ENCODE measurements around the gene DAAM1.

The DAAM1 gene

DNA sequence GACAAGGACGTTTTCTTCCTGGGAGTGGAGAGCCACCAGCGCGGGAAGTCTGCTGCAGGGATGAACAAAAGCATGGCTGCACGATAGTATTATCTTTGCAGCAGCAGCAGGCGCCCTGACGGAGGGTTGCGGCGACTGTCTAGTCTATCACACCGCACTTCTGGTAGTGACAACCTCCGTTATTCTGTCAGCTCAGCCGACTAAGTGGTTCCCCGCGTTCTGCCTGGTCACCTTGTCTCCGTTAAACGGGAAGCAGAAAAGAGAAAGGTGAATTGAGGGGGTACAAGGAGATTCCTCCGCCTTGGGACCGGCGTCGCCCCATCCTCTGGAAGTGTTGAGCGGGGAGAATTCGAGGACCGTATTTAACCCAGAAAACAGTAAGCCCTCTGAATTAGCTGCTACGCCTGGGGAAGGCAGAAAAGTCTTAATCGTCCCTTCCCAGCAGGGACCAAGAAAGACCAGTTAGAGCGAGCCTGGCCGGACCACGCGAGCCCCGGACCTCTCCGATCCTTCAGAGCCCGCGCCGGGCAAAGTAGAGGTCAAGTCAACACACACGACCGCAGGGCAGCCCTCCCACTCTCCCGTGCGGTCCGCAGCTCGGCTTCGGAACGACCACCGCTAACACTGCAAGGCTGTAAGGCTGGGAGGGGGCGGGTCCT is 536 bp upstream of the DAAM1 start:
- DNase-seq (ENCODE audit: low spot score), result peak; percentile 23

DNA sequence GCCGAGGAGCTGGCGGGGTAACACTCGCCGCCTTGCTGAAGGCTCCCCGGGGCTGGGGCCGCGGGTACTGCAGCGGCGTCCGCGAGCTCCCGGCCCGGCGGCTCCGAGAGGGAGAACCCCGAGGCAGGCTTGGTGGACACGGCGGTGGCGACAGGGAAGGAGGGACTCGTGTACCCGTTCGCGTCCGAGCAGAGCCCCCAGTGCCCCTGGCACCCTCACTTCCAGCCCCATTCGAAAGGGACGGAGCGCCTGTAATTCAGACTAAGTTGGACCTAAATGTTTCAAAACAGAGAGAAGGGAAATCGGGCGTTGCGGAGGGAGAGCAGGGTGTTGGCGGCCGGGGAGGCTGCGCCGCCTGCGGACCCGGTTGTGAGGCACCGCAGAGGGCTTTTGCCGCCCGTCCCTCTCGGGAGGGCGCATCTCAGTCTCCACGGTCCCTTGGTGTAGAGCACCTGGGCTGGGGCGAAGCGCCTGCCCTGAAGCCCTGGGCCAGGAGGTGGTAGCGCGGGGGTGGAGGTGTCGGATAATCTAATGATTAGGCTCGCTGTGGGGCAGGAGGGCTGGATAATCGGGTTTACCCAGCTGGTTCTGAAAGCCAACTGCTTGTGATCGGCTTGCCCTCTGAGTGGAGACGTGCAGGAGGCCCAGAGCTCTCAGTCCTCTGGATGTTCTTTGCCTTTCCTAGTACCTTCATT is 771 bp downstream of the DAAM1 start:
- peak; percentile 7 for DNase-seq (ENCODE audit: low spot score)

DNA sequence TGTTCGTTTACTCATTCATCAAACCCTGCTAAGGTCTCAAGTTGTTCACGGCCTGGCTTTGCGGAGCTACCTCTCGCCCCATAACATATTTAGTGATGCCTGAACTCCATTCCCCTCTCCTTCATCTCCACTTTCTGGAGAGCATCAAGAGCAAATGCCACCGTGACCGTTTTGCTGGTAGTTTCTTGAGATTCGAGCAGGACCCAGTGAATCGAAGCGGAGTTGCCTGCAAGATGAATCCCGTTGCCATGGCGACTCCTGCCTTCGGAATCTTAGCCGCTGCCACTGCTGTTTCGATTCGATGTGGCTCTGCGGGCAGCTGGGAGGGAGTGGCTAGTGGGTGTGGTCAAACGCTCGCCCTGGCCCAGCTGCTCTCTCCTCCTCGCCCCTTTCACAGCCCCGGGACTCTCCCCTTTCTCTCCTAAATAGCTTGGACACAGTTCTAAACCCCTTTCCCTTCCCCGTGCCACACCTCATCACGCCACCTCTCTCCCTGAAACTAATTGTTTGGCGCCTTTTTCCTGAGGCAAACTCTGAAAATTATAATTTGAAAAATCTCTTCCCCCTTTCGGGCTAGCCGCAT is 1.4 kb downstream of the DAAM1 start:
- peak; percentile 83 for DNase-seq (ENCODE audit: low spot score)

DNA sequence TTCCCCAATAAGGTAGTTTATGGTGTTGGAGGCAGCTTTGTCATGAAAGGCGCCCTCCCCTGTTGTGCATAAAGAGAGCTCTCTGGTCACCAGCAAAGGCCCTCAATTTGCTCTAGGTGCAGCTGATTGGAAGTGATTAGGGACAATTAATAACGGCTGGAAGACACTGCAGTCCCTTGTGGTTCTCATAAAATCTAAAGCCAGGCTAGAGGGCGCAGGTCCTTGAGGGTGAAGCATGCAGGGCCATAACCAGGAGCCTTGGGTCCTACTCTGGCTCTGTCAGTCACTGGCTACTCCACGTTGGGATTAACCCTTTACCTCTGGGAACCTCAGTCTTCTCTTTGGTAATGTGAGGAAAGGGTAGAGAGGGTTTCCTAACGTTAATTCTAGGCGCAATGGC is 1.9 kb downstream of the DAAM1 start:
- DNase-seq (ENCODE audit: low spot score), result no peak

DNA sequence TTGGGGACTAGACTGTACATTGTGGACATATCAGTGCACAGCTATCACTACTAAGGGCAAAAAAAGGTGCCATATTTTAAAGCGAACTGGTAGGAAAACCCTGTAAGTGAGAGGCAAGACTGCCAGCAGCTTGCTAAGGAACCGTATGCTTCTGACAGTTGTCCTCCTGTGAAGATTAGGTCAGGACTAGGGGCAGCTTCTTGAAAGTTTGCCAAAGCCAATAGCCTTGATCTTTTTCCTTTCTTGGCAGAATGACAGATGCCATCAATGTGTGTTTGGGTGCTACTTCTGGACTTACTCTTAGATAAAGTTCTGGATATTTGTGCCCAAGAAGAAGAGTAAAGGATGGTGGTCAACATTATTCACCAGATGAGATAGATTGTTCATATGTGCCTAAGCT is 7.4 kb downstream of the DAAM1 start:
- no peak for DNase-seq (ENCODE audit: low spot score)

DNA sequence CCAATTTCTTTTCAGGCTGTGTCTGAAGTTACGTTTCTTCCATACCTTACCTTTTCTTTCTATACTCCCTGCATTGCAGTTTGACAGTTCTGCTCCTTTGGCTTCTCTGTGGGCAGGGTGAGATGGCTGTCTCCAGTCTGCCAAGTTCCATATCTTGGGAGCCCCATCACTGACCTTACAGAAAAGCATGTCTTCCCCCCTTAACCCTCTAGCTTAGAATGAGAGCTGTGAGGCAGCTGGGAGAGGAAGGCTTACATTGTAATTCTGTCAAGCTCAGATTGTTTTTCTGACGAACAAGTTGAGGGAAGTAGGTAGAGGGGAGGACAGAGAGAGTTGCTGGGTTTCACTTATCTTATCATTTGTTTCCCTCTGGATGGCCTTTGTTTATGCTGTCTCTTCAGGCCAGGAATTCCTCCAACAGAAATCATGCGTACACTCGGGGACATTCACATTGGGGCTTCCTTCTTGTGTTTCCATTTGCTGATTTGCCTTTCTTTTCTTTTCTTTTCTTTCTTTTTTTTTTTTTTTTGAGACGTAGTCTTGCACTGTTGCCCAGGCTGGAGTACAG is 9.3 kb downstream of the DAAM1 start:
- DNase-seq (ENCODE audit: low spot score), result no peak

DNA sequence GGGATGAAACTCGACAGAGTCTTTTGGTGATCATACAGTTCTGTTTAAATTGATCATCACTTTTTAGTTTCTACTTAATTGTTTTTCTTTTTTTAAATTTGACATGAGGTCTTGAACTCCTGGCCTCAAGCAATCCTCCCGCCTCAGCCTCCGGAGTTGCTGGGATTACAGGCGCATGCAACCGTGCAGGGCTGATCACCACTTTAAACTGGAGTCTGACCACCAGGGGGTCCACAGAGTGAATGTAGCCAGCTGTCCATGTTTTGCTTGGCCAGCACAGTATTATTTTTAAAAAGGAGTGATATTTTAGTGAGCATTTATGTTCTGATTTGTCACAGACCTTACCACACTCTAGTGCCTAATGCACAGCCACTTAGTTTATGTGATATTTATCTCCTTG is 10.7 kb downstream of the DAAM1 start:
- DNase-seq (ENCODE audit: low spot score), result no peak

DNA sequence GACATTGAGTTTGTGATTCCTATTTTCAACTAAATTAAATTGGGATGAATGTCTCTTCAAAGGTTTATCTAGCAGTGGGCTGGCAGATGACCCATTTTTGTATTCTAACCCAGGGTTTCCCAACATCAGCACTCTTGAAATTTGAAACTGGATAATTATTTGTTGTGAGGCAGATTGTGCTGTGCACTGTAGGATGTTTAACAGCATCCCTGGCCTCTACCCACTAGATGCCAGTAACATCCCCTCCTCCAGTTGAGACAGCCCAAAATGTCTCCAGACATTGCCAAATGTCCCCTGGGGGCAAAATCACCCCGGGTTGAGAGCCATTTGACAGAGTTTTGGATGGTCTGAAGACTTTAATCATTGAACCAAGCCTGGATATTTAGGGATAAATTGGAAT is 11.1 kb downstream of the DAAM1 start:
- no peak for DNase-seq (ENCODE audit: low spot score)

DNA sequence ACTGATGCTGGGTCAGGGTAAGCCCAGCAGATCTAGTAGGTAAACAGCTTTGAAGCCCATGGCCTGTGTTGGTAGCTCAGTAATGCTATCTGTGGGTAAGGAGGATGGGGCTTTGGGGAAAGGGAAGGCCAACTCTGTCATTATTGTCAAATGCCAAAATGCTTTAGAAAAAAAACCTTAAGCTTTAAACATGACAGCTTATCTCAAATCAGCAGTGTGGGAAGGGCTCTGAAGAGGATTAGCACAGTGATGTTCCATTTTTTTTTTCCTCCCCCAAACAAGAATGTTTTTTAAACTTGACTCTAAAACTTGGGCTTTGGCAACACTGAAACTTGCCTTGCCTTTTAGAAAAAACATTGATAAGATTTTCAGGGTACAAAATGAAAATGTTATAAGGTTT is 11.7 kb downstream of the DAAM1 start:
- DNase-seq (ENCODE audit: low spot score), result no peak

DNA sequence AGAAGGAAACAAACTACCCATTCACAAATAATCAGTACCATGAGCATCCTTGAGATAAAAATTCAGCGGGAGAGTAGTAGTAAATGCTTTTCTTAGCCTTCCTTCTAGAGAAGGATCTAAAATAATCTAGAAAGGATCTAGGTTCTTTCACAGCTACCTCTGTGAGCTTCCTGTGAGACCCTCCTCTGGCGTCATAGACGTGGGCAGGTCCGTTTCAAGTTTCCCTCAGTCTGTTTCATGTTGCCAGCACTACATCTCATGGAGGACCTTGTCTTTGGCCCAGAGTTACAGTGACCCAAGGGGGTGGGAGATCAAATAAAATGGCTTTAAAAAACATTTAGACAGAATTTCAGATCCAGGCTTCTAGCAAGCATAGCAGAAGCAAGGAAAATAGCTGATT is 13.6 kb downstream of the DAAM1 start:
- DNase-seq (ENCODE audit: low spot score), result no peak

DNA sequence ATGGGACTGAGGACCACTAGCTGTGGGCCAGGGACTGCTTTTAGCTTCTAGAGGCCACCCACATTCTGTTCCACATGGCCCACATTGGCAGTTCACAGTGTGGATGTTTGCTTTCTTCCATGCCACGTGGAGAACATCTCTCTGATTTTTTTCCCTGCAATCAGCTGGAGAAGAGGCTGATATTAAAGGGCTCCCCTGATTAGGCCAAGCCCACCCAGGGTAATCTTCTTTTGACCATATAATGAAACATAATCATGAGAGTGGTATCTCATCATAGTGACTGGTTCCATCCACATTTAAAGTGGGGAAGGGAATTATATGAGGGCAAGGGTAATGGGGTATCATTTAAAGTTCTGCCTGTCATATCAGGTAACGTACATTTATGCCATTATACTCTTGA is 15.8 kb downstream of the DAAM1 start:
- no peak for DNase-seq (ENCODE audit: low spot score)

DNA sequence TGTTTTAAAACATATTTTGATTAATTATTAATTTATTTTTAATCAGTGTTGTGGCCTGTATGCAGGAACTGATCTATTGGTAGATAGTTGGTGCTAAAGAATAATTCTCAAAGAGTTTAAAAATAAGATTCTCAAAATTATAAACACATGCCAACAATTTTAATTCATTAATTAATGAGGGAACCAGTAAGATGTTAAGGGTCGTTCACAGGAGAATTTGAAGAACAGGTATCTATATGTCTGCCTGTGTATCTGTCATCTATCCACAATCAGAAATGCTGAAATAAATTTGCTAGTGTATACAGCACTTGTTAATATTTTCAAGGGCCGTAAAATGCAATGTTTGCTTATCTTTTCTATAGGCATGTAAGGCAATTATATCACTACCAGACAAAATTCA is 18.4 kb downstream of the DAAM1 start:
- no peak for DNase-seq (ENCODE audit: low spot score)

DNA sequence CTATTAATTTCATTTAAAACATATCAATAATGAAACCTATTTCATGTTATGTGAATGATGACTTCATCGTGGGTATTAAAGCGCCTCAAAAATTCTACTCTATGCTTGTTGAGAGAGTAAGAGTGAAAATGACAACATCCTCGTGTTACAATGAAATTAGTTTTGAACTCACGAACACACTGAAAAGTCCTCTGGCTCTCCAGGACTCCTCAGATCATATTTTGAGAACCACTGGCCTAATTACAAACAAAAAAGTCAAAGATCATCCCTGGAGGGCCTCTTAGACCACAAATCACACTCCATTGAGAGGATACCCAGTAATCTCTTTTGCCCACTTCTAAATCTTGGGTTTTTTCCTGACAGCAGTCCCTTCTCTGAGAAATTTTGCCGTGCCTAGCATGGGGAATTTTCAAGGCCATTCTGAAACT is 19.1 kb downstream of the DAAM1 start:
- no peak for DNase-seq (ENCODE audit: low spot score)

DNA sequence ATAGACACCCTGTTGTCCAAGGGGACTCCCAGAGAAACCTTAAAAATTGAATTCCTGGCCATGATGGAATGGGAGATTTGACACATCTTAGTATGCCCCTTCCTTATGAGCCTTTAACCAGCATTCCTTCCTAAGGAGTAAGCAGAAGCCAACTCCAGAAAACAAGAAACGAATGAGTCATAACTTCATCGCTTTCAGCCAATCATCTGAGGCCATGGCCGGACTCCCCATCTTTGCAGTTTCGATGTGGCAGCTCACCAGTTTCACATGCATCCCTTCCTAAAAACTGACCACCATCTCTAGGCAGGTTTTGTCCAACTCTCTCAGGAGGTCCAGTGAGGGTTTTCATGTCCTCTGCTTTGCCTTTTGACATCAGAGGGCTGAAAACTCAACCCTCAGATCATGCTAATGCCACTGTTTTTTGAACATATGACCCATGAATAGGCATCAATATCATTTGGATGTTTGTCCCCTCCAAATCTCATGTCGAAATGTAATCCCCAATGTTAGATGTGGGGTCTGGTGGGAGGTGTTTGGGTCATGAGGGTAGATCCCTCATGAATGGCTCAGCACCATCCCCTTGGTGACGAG is 19.9 kb downstream of the DAAM1 start:
- no peak for DNase-seq (ENCODE audit: low spot score)

DNA sequence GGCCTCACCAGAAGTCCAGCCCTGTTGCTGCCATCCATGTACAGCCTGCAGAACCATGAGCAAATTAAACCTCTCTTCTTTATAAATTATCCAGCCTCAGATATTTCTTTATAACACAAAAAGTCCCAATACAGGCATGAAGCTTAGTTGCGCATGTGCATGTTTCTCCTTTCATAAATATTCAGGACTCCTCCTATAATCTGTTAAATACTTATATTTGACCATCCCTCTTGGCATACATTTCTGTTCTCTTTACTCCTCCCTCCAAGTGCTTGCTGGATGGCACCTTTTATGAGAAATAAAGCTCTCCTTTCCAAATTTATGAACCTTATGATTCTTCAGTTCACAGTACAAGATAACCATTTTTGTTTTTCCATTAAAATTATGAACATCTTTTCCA is 20.5 kb downstream of the DAAM1 start:
- DNase-seq (ENCODE audit: low spot score), result no peak

DNA sequence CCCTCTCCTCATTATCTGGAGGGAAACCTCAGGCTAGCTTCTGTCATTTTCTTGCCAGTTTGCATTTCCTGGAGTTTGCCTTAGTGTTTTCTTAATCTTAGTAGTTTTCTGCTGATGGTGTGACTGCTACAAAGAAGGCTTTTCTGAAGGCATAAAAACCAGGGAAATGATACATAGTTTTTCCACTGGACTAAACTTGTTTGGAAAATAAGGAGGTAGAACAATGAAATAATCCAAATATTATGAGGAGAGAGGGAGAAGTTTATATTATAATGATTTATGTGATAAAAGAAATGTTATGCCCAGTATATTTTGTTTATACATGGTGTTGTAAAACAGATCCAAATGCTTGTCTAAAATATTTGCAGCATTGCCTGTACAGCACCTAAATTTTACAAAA is 22.2 kb downstream of the DAAM1 start:
- no peak for DNase-seq (ENCODE audit: low spot score)

DNA sequence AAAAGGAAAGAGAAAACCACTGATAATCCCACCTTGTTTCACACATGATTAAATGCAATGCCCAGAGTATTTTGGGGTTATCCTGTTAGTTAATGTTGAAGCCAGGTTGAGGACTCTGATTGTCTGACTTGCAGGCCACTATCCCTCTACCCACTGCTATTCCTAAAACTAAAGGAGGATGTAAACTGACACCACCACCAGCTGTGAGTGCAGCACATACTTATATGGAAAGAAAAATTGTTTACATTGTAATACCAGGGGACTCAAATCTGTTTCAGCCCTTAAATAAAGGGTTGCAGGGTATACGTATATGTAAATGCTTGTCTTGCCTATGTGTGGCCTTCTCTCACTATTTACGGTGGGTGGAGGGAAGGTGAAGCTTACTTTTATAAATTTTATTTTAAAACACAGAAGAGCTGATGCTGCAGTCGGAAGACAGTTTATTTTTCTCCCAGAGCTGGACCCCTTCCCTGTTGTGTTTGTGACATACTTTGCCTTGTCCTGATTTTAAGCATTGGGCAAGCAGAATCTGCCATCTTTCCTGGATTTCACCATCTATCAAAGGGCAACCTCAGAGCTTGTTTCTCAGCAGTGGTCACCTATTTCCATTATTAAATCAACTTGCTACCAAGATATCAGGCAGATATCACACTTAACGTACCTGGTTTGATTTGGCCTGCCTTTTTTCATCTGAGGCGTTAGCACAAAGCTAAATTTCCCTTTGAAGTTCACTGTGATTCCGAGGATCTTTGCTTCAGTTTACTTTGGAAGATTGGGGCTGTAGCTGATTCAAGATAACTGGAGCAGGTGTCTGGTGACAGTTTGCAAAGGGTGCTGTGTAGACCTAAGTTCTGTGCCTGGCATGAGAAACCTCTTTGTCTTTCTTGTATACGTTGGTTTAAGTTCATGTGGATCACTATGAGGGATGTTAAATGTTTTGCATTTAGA is 25.2 kb downstream of the DAAM1 start:
- no peak for DNase-seq (ENCODE audit: low spot score)

DNA sequence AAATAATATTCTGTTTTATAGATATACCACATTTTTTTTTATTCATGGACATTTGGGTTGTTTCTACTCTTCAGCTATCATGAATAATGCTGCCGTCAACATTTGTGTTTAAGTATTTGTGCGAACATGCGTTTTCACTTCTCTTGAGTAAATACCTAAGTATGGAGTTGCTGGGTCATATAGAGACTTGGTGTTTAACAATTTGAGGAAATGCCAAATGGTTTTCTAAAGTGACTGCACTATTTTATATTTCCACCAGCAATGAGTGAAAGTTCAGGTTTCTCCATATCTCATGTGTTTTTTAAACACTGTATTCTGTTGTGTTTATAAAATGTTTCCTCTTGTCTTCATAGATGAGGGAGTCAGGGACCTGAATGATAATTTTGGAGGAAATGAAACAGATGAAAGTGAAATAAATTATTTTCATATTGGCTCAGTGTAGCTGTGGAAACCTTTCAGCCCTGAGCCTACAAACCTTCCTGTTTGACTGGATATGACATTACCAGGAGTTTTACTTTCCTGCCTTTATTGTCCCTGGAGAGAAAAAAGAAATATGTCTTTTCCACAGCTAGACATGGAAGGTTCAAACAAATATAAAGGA is 26.3 kb downstream of the DAAM1 start:
- DNase-seq (ENCODE audit: low spot score), result no peak

DNA sequence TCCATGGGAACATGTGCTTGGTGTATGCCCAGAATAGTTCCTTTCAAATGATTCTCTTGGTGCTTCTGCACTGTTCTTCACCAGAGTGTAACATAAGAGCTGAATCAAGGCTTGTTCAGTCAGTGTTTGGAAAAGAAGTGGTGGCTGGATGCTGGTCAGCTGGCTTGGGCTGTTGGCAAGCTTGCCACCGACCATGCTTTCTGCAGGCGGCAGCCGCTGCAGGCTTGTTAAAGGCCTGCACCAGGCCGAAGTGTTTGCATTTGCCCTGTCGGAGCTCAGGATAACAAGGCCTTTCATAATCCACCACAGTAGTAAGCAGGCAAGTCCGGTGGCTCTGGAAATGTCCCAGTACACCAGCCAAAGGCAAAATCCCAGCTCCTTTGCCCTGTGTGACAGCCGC is 26.9 kb downstream of the DAAM1 start:
- DNase-seq (ENCODE audit: low spot score), result no peak

DNA sequence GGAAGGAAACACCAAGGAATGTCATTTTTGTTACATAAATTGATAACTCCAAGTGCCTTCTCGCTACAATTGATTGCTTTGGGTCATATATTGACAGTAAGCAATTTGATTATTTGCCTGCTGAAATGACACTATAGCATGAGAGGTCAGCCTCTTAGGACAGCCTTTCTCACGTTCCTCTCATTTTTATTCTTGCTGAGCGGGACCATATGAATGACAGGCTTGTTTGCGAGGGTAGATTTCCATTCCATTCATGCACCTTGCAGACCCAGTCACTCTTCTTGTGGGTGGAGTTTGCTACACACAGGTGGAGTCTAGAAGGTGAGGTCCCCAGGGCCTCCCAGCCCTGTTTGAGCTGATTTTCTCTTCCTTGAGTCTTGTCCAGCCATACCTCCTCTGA is 27.3 kb downstream of the DAAM1 start:
- DNase-seq (ENCODE audit: low spot score), result no peak

DNA sequence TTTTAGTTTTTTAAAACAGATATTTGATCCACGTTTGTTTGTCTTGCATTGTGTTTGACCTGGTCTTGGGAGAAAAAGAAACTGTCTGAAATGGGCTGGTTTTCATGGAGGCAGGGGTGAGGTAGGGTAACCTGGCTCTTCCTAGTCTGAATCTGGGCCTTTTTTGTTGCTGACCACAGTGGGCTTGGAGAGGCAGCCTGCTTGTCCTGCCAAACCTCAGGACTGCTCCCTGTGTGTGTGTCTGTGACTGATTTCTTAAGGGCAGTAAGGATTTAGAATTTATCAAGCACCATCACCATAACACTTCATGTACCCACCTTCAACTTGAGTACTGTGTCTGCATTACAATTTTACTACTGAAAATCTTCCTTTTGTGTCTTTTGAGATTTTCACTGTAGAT is 28.5 kb downstream of the DAAM1 start:
- DNase-seq (ENCODE audit: low spot score), result no peak

All from LoVo (cell line).